BJ (cell line): Measurements from ENCODE around the gene CCDC14. TPM values are rescaled to one million over a fixed set of nuclear protein-coding genes. Genes with fewer than 3 reads are reported as not detected.

Source experiments
- CTCF ChIA-PET: fragments of 350-600 bp; formaldehyde crosslinking; extraction: SDS; loops from one replicate; lab custom pipeline; 2021; ENCODE audit warnings: antibody characterized with exemption, inconsistent platforms; lab: Yijun Ruan, JAX
- POLR2A ChIA-PET: fragments of 300-600 bp; sonication (Branson Sonifier 250); formaldehyde crosslinking; extraction: SDS; loops from one replicate; lab custom pipeline; 2021; ENCODE audit warnings: antibody characterized with exemption; lab: Charles Lee
- DNase-seq: peaks from one replicate; pipeline ENCODE4 v3.0.0-alpha.2; 2011; ENCODE audit warnings: low read depth
- H3K27me3 ChIP-seq: 2 replicates; pipeline ENCODE4 v1.6.0; 2011; ENCODE audit warnings: low read length; ENCODE audit not compliant: control insufficient read depth, insufficient read depth
- H3K36me3 ChIP-seq: 2 replicates; pipeline ENCODE4 v1.5.1; 2011; ENCODE audit warnings: low read length; ENCODE audit not compliant: control insufficient read depth, insufficient read depth
- H3K4me3 ChIP-seq: 2 replicates; pipeline ENCODE4 v1.5.1; 2011; ENCODE audit warnings: low read depth, mild to moderate bottlenecking, control low read depth, low read length
- polyA plus RNA-seq: library from polyadenylated mRNA; depleted of rRNA; stranded (reverse); fragments of >200 nt; gene quantifications from 2 replicates; pipeline ENCODE4 v1.2.3, GENCODE V29; 2011
- TF ChIP-seq, protein P1 (sequence below): IDR thresholded peaks from 2 replicates; pipeline ENCODE4 v1.5.1; 2011; ENCODE audit warnings: low read depth, mild to moderate bottlenecking, control low read depth, inconsistent platforms, low read length, moderate library complexity; ENCODE audit not compliant: insufficient read depth

The CCDC14 gene
- polyA plus RNA-seq, 1 experiment = 112 TPM

DNA sequence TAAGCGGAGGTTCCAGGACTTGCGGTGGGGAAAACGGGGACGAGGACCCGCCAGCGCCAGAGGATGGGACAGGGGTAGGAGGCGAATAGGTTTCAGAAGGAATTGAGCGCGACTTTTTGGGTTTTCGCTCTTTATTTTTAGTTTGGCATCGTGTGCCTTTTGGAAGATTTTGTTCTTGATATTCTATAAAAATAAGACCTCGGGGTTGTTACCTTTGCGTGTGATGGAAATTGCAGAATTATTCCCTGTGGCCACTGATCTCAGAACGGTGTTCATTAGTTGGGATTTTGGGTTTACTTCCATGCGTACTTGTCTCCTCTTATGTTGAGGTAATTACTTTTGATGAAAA, 453 bp upstream of the CCDC14 start:
- TF ChIP-seq, protein P1, sequence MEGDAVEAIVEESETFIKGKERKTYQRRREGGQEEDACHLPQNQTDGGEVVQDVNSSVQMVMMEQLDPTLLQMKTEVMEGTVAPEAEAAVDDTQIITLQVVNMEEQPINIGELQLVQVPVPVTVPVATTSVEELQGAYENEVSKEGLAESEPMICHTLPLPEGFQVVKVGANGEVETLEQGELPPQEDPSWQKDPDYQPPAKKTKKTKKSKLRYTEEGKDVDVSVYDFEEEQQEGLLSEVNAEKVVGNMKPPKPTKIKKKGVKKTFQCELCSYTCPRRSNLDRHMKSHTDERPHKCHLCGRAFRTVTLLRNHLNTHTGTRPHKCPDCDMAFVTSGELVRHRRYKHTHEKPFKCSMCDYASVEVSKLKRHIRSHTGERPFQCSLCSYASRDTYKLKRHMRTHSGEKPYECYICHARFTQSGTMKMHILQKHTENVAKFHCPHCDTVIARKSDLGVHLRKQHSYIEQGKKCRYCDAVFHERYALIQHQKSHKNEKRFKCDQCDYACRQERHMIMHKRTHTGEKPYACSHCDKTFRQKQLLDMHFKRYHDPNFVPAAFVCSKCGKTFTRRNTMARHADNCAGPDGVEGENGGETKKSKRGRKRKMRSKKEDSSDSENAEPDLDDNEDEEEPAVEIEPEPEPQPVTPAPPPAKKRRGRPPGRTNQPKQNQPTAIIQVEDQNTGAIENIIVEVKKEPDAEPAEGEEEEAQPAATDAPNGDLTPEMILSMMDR = no peak
- DNase-seq = no peak
- H3K4me3 ChIP-seq = peak overlapping the region; percentile 79
- no peaks in the 10 kb centered on the region for H3K36me3 ChIP-seq
- H3K27me3 ChIP-seq = no peaks in the 10 kb centered on the region
- CTCF ChIA-PET = interaction anchor here (0.9 to 1.8 kb wide), 4 partner anchors 9 to 55 kb away, joined by 3 to 4 read pairs (median 4); no protein-coding TSS in a partner anchor
- POLR2A ChIA-PET = no interaction called here

DNA sequence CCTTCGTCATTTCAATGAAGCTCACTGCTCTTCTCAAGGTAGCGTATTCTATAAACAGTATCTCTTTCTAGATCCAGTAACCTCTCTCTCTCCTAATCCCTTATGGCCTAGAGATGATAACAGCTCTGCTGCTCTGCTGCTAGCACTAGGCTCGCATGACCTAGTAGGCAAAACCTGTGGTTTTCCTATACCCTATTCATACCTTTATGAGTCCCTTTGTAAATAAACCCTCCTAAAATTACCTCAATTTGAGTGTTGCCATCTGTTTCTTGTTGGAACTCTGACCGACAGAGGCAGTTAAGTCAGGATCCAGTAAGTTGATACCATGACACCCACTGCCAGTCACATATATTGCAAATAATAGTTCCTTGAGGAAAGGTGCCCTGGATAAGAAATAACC, 7.3 kb downstream of the CCDC14 start:
- TF ChIP-seq, protein P1 = no peak
- no peak for DNase-seq
- POLR2A ChIA-PET = no interaction called here
- CTCF ChIA-PET = no interaction called here
- H3K36me3 ChIP-seq = peaks cover 5% of the 10 kb centered on the region
- H3K4me3 ChIP-seq = no peak overlapping the region
- no peaks in the 10 kb centered on the region for H3K27me3 ChIP-seq

DNA sequence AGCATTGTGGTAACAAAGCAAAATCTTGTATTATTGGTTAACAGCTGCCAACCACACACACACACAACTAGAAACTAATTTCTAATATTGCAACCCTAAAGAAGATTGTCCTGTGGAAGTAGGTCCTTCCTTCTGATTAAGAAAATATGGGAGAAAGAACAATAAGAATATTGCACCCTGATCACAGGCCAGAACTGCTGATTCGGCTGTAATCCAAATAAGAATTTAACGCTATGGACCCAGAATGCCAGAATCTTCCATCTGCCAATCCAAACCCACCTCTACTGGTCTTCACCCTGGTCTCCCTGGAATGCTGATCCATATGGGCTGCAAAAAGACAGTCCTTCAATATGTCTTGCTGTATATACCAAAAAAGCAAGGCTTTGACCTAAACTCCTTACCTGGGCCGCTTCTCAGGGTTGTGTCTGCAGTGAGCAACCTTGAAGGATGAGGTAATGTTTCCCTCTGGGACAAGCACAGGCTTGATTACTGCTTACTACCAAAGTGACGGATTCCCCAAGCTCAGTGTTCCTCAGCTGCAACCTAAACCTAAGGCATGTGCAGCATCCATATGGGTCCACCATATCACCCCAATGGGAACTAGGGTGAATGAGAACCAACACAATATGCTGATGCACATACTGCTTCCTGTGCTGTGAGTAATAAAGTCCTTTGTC, 8.0 kb downstream of the CCDC14 start:
- DNase-seq = no peak
- CTCF ChIA-PET = interaction anchor here (0.8 to 1.4 kb wide), 2 partner anchors 12 to 28 kb away, joined by 3 read pairs; no protein-coding TSS in a partner anchor
- TF ChIP-seq, protein P1 = no peak
- no peak overlapping the region for H3K4me3 ChIP-seq
- peaks cover 5% of the 10 kb centered on the region for H3K36me3 ChIP-seq
- POLR2A ChIA-PET = no interaction called here
- H3K27me3 ChIP-seq = no peaks in the 10 kb centered on the region

DNA sequence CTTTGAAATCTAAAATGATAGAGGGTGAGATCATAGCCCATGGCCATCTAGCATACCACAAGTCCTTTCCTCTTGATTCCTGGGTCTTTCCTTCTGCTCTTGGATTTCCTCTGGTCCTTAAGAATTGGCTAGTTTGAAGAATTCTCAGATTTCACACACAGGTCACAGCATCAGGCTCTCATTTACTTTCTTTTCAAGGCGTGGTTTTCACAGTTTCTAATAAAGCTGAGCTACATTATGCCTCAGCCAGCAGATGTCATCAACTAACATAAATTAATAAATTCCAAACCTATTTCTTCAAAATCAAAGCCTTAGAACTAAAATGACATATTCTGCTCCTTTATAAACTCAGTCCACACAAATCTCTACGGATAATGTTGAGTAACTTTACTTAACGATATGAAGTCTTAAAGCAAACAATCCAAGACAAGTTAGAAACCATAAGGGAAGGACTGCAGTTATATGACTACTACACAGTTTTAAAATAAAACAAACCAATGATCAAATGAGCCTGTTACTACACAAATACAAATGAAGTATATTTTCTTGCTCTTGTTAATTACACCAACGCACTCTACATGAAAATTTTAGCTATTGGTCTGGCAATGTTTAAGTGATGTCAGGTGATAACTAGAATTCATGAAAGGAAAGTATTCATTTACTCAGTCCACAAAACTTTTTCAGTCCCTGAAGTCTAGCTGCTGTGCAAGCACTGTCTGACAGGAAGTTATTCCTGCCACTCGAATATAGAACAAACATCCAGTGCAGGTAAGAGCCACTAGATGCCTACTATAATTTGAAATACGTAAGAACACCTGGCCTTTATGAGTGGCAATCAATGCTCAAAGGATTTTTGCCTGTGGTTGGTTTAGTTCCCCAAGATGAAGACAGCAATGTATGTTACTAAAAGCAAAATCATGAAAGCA, 9.2 kb downstream of the CCDC14 start:
- no peak for DNase-seq
- ChIA-PET CTCF (interaction anchor here (0.8 to 1.4 kb wide), 4 partner anchors 11 to 148 kb away, joined by 3 read pairs; no protein-coding TSS in a partner anchor), POLR2A (no interaction called here)
- H3K36me3 ChIP-seq = peaks cover 7% of the 10 kb centered on the region
- no peaks in the 10 kb centered on the region for H3K27me3 ChIP-seq
- no peak overlapping the region for H3K4me3 ChIP-seq
- TF ChIP-seq, protein P1 = no peak

DNA sequence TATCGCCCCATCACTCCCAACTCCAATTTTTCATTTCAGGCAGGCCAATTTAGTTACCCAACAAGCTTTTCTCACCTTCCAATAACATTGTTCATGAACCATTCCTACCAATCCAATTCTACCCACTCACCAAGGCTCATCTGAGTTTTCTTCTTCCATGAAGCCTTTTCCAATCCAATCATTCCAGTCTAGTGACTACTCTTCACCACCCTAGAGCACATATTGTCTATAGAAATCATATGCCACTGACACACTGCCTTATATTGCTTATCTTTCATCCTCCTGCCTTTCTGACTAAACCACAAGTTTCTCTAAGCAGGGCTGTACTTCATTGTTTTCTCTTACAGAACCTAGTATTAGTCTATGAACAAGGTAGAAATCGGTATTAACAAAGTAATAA, 11.4 kb downstream of the CCDC14 start:
- Histone ChIP-seq H3K27me3 (no peaks in the 10 kb centered on the region), H3K4me3 (no peak overlapping the region), H3K36me3 (peaks cover 9% of the 10 kb centered on the region)
- TF ChIP-seq, protein P1 = no peak
- CTCF ChIA-PET = interaction anchor here (0.7 to 1.3 kb wide), 2 partner anchors 79 to 143 kb away, joined by 3 read pairs; no protein-coding TSS in a partner anchor
- peak; percentile 47 for DNase-seq
- POLR2A ChIA-PET = no interaction called here
